HG03135 (cell line): ENCODE data around the gene HAAO.

Experiments used
- ATAC-seq: cut with Tn5 transposase; IDR thresholded peaks from one replicate; pipeline ENCODE4 v1.9.1; 2021; ENCODE audit warnings: mild to moderate bottlenecking, moderate library complexity; ENCODE audit not compliant: unreplicated experiment

HAAO gene

GRCh38 chr2:42794271-42795046, 2.1 kb upstream of the HAAO start:
- no peak for ATAC-seq

DNA sequence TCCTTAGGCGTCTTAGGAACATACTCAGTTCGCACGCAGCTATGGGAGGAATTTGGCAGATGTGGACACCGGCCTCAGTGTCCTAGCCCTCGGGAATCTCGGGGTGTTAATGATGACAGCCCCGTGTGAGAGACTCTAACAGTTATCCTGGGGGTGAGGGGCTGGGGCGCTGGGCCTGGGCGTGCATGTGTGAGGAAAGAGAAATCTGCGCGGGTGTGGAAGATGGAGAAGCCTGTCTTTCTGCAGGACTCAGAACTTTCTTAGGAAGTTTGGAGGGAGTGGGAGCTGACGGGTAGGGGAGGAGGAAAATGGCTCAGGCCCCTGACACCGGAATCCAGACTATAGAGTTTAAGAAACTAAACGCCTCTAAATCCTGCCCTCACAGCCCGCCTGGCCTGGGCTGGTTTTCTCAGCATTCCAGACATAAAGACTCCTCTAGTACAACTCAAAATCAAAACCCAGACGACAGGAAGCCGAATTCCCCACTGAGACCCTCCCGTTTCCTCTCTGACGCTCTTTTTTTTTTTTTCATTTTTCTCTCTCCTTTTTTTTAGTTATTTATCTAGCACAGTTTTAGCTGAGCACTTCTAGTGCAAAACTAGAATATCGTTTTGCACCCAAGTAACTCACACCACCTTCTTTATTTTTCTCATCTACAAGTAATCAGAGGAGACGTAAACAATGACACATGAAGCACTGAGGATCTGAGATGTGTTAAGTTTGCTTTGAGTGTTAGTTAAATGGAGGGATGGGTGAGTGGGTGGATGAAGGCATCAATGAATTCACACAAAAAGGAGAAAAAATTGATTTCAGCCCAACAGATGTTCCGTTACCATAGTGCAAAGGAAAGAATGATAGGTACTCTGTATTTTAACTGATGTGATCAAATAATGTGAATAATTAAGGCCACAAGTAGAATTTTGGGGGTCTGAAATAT, 1.2 kb upstream of the HAAO start:
- no peak for ATAC-seq

DNA sequence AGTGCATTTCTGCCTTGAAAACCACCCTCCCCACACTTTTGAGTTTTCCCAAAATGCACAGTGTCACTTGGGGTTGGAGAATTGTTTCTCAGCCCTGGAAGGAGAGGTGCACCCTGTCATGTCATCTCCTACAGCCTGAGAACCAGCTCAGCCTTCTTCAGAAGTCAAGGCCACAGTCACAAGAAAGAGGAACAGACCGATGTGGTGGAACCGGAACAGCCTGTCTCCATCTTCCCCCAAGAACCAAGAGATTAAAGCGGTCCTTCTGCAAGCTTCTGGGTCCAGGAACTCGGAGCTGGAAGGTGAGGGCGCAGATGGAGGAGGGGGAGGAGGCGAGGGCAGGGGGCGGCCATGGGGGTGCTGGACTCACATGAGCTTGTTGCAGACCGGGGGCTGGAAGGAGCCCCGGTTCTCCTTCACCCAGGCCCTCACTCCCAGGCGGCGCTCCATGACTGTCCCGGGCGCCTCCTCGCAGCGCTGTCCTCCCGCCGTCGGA, 248 bp downstream of the HAAO start:
- ATAC-seq, result peak; percentile 35

DNA sequence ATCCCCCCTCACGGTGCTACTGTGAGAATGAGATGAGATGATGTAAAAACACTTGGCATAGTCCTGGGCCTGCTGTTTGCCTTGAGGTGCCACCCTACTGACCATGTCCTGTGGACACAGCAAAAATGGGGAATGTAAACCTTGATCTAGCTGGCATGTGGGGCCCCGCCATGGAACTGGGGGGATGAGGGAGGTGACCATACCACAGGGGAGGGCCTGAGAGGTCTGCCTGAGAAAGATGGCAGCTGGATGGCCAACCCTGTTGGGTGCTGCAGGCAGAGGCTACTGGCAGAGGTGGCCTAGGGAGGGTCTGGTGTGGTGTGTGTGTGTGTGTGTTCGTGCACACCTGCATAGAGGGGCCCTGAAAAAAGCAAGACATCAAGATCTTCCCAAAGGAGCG, 777 bp downstream of the HAAO start:
- no peak for ATAC-seq

GRCh38 chr2:42789751-42790150, 2.6 kb downstream of the HAAO start:
- ATAC-seq, result no peak

DNA sequence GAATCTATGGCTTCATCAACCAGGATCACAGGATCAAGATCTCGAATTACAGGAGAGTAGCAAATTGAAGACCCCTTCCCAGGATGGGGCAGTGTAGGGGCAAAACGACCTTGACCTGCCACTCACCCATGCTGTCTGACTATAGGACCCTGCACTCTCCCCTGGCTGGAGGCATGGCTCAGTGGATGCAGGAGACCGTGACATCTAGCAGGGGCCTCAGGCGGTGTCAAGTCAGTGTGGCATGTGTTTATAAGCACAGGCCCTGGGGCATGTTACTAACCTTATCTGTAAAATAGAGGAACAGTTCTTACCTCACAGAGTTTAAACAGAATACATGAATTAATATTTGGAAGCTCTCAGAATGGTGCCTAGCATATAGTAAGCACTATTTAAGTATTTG, 3.5 kb downstream of the HAAO start:
- ATAC-seq, result no peak

DNA sequence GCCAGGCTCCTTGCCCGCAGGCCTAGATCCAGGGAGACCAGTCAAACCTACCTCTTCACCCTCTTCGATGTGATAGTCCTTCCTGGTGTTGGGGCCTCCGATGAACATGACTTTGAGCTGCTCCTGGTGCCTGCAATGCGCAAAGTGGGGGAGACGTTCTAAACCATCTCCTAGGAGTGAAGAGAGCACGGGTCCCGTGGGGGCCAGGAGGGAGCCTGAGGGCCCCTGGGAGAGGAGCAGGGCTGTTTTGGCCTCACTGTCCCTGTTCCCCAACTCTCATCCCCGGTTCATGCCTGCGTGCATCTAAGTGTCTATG, 3.9 kb downstream of the HAAO start:
- no peak for ATAC-seq

- no peak for ATAC-seq
These were observed 4.5 kb downstream of the HAAO start for GRCh38 chr2:42787788-42788477.

DNA sequence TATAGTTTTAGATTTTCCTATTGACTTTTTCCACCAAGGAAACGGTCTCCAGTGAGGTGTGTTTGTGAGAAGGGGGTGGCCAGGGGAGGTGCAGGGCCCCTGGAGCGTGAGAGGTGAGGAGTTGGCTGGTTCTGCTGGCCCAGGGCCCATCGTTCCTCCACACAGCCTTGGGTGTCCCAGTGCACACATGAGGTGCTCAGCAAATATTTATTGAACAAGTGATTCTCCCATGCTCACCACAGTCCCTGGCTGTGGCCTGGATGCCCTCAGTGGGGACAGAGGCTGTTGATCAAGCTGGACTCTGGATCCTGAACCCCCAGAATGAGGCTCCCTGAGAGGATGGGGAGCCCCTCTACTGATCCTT, 5.0 kb downstream of the HAAO start:
- ATAC-seq, result no peak

- ATAC-seq, result no peak
These were observed 5.6 kb downstream of the HAAO start for GRCh38 chr2:42786561-42787345.

GRCh38 chr2:42784204-42784880, 8.0 kb downstream of the HAAO start:
- no peak for ATAC-seq

- ATAC-seq, result no peak
These were observed 8.9 kb downstream of the HAAO start for GRCh38 chr2:42783511-42783910.

- no peak for ATAC-seq
These were observed 11.2 kb downstream of the HAAO start for GRCh38 chr2:42781181-42781580.

DNA sequence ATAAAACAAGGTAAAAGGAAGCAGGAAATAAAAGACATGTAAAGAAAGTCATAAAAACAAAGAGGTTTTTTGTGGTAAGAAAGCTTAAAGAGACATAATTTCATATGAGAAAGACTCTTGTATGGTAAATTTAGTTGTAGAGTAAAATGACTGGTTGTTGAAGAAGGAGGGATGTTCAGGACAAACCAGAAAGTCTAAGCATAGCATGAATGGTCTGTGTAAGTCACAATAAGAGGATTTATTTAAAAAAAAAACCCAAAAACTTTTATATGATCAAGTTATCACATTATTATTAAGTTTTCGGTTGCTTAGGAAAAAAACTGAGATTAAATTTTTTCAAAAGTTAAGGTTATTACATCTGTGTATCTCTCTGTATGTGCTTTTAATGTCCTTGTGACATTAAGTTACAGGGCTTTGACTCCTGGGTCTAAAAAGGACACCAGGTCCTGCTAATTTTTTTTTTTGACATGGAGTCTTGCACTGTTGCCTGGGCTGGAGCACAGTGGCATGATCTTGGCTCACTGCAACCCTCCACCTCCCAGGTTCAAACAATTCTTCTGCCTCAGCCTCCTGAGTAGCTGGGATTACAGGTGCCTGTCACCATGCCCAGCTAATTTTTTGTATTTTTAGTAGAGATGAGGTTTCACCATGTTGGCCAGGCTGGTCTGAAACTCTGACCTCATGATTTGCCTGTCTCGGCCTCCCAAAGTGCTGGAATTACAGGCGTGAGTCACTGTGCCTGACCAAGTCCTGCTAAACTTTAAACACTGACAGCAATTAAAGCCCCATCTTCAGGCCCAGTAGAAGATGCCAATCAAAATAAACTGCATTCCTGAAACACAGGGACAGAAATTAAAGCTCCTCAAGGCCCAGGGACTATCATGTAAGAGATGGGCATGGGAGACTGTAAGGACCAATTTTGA, 14.2 kb downstream of the HAAO start:
- ATAC-seq, result no peak

DNA sequence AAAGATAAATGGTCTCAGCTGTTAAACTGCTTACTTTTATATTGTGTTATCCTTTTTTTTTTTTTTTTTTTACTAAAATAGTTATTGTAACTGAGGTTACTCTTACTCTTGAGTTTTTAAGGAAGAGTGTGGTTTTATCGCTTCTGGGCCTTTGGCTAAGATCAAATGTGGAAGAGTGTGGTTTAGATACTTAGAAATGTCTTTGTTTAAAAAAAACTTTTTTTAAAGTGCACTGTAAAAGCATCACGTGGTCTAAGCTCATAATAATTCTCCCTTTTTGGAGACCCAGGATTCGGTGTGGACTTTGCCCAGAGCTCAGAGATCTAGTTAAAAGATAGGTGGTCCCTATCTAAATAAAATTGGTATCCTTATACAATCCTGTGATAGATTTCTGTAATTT, 16.6 kb downstream of the HAAO start:
- no peak for ATAC-seq

DNA sequence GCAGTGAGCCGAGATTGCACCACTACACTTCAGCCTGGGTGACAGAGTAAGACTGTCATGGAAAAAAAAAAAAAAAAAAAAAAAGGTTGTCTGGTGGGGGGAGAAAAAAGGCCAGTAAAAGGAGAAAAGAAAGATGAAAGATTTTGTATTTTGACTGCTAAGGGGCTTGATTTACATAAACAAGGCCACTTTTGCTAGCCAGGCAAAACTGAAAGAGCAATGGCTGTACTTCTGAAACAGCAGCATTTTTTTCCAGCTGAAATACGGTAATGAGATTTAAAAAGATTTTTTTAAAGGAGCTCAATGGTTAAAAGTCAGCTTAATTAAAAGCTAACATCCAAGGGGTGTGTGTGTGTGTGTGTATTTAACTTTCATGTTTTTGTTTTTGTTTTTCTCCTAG, 17.2 kb downstream of the HAAO start:
- ATAC-seq, result no peak

DNA sequence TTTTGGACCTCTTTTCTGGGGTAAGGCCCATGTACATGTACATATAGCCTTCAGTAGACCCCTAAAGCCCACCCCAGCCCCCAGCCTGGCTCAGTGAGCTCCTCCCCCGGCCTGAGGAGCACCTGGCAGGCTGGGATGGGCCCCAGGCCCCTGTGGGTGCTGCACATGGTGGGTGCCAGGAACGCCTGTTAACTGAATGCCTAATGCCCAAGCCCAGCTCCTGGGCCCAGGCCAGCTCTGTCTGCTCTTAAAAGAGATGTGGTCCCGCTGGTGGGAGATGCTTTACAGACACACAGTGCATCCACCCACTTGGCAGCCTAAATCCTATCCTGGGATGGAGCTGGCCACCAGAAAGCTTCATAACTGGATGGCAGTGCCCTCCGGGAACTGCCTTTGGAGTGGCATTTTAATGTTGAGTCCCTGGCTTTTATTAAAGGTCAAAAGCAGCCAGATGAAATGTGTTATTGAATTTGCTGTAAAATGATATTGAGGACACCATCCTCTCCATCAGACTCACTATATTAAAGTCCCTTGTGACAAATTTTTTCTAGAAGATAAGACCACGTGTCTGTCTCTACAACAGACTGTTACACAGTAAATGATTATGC, 20.7 kb downstream of the HAAO start:
- ATAC-seq, result no peak

- ATAC-seq, result peak; percentile 62
These were observed 21.9 kb downstream of the HAAO start for GRCh38 chr2:42770288-42771131.
